Measurements from ENCODE around the gene PCSK5.
"Not testable (repeated sequence)": the region's sequence is repeated elsewhere in the genome, so short reads cannot be mapped to it uniquely, and the experiment has no call there.

PCSK5 gene

GRCh38 chr9:76289042-76289441 lies 398.6 kb downstream of the PCSK5 start:
- no peak for DNase-seq

- DNase-seq = no peak
Measured at GRCh38 chr9:76289703-76290102, 399.2 kb downstream of the PCSK5 start.

- peak; percentile 69 for DNase-seq
Measured at GRCh38 chr9:76290555-76290954, 400.1 kb downstream of the PCSK5 start.

GRCh38 chr9:76292246-76292645 lies 401.8 kb downstream of the PCSK5 start:
- DNase-seq = no peak

- no peak for DNase-seq
Measured at GRCh38 chr9:76292658-76293057, 402.2 kb downstream of the PCSK5 start.

GRCh38 chr9:76294301-76294700 lies 403.8 kb downstream of the PCSK5 start:
- no peak for DNase-seq

- DNase-seq = no peak
Measured at GRCh38 chr9:76296561-76297310, 406.3 kb downstream of the PCSK5 start.

GRCh38 chr9:76297721-76298239 lies 407.3 kb downstream of the PCSK5 start:
- peak; percentile 55 for DNase-seq

GRCh38 chr9:76298521-76299144 lies 408.2 kb downstream of the PCSK5 start:
- no peak for DNase-seq

- no peak for DNase-seq
Measured at GRCh38 chr9:76302543-76302942, 412.1 kb downstream of the PCSK5 start.

GRCh38 chr9:76302947-76303550 lies 412.6 kb downstream of the PCSK5 start:
- DNase-seq = peak; percentile 36

- not testable (repeated sequence) for DNase-seq
Measured at GRCh38 chr9:76307047-76307446, 416.6 kb downstream of the PCSK5 start.

- no peak for DNase-seq
Measured at GRCh38 chr9:76310577-76310976, 420.1 kb downstream of the PCSK5 start.

GRCh38 chr9:76310991-76311390 lies 420.5 kb downstream of the PCSK5 start:
- no peak for DNase-seq

GRCh38 chr9:76311537-76311936 lies 421.1 kb downstream of the PCSK5 start:
- DNase-seq = no peak

GRCh38 chr9:76313771-76314170 lies 423.3 kb downstream of the PCSK5 start:
- DNase-seq = no peak

GRCh38 chr9:76314321-76314720 lies 423.8 kb downstream of the PCSK5 start:
- no peak for DNase-seq

GRCh38 chr9:76316069-76316468 lies 425.6 kb downstream of the PCSK5 start:
- no peak for DNase-seq

- DNase-seq = not testable (repeated sequence)
Measured at GRCh38 chr9:76319466-76319865, 429.0 kb downstream of the PCSK5 start.

- DNase-seq = no peak
Measured at GRCh38 chr9:76321195-76321828, 430.8 kb downstream of the PCSK5 start.

- DNase-seq = no peak
Measured at GRCh38 chr9:76322810-76323209, 432.3 kb downstream of the PCSK5 start.

GRCh38 chr9:76323490-76323889 lies 433.0 kb downstream of the PCSK5 start:
- DNase-seq = no peak

GRCh38 chr9:76324030-76324429 lies 433.6 kb downstream of the PCSK5 start:
- DNase-seq = not testable (repeated sequence)
